Mesenteric fat pad (tissue), 1 donor: ENCODE results near the gene RTN1. TPM values are rescaled to one million over a fixed set of nuclear protein-coding genes. Genes with fewer than 3 reads are reported as not detected.
"Not testable (repeated sequence)": the region's sequence is repeated elsewhere in the genome, so short reads cannot be mapped to it uniquely, and the experiment has no call there.

Source experiments
- DNase-seq: peaks from one replicate; pipeline ENCODE4 v3.0.0-alpha.2; 2020; ENCODE audit warnings: low spot score
- total RNA-seq: library from RNA; stranded (reverse); fragmentation: NEBNext Ultra II Directional; extraction: Animal tissue kit (Norgen Biotek cat#: 25700); gene quantifications from one replicate; pipeline ENCODE4 v1.2.1, GENCODE V29; 2021
- donor health status: DM: yes; HTN: yes; CAD: no.

RTN1 gene
- total RNA-seq, 1 donor from 2014 or later = 15.4 TPM

DNA sequence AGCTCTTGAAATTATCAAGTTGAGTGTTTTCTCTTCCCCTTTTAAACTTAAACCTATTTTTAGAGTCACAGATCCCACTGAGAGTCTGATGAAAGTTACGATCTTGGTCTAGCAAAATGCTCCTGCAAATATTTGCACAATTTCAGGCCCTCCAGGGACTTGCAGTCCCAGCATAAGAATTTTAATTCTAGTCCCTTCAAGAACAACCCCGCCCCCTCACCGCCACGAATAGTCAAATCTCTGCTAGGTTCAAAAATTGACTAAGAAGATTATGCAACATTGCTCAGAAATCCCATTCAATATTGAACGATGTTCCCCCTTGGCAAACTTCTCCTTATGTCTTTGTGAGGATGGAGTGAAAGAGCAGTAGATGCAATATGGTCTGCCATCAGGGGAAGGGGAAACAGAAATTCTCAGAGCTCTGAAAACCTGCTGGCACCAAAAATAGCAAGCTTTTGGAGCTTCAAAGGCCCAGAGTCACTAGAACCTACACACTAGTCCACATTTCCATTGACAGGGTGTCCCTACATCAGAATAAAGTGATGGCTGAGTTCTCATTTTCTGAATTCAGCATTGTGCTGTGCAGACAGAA lies 166.4 kb downstream of the RTN1 start:
- no peak for DNase-seq

DNA sequence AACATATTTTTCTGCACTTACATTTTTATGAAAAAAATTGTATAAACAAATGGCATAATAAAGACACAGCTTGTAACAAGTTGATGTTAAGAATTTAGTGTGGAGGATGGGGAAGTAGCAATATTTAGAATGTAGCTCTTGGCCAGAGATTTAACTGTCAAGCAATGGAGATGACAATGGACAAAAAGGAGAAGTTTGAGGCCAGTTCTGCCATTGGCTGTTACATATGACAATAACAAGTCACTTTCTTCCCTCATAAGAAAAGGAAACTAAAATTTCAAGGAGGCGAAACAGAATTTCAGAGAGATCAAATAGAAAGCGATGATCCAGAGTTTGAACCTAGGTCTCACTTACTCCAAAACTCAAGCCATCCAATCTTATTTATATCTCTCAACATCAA lies 171.1 kb downstream of the RTN1 start:
- DNase-seq = no peak

DNA sequence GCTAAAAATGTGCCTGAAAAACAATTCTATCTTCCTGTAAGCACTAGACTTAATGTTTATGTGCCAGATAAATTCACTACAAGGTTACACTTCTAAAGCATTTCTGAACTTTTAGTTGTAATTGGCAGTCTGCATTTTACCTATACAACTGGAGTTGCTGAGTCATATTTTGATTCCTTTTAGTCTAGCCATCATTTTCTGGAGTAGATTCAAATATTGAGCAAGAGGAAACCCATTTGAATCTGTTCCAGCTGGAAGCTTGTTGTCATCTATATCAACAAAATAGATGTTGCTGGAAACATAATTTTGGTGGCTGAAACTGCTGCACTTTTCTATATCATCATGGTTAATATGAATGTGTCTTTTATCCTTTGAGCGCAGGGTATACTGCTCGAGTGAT lies 171.8 kb downstream of the RTN1 start:
- DNase-seq = no peak

DNA sequence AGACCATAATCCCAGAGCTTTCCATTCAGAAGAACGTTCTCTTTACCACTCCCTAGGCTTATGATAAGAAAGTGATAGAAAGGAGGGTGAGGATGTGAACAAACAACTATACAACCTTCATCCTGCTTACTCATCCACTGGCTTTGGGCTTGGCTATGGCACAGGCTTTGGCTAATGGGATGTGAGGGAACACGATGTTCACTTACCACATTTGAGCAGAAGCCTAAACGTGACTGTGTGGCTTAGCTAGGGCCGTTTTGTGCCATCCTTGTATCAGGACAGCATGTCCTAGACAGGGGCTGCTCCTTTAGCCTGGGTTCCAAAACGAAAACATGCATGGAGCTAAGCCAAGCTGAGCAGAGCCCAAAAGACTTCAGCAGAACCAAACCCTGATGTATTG lies 175.4 kb downstream of the RTN1 start:
- DNase-seq = no peak

DNA sequence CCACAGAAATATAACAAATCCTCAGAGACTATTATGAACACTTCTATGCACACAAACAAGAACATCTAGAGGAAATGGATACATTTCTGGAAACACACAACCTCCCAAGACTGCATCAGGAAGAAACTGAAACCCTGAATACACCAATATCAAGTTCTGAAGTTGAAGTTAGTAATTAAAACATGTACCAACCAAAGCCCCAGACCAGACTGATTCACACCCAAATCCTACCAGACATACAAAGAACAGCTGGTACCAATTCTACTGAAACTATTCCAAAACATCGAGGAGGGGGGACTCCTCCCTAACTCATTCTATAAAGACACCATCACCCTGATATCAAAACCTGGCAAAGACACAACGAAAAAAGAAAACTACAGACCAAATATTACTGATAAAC lies 179.3 kb downstream of the RTN1 start:
- DNase-seq = no peak

DNA sequence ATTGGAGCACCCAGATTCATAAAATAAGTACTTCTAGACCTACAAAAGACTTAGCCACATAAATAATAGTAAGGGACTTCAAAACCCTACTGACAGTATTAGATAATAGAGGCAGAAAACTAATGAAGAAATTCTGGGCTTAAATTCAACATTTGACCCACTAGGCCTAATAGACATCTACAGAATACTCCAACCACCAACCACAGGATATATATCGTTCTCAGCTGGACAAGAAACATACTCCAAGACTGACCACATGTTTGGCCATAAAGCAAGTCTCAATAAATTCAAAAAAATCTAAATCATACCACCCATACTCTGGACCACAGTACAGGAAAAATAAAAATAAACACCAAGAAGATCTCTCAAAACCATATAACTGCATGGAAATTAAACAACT lies 180.2 kb downstream of the RTN1 start:
- no peak for DNase-seq

DNA sequence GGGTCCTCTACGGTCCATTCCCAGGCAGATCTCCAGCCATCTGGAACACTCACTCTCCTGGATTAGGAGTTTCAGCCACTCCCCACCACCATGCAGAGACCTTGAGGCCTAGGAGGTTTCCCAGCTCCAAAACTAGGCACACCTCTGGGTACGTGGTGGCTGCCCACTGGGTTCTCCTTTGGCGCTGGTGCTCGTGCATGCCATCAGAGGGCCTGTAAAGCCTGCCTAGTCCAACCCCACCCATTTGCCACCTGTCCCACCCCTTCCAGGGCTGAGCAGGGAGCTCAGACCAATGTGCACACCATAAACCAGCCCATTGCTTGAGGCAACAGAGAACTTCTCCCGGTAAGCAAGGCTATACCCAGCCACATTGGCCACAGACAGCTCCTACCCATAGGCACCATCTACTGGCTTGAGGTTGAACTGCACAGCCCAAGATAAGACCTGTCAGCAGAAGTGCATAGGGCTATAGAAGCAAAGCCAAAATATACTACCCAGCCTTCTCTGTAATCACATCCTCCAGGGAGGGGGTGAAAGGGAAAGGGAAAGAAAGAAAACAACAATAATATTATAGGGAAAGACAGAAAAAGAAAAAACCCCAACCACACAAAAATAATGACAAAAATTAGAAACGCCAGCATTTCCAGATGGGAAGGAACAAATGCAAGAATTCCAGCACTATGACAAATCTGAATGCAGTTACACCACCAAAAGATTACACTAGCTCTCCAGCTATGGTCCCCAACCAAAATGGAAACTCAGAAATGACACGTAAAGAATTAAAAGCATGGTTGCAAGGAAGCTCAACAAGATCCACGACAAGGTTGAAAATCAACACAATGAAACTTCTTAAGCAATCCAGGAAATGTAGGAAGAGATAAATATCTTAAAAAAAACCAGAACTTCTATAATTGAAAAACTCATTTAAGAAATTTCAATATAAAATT lies 182.1 kb downstream of the RTN1 start:
- no peak for DNase-seq

DNA sequence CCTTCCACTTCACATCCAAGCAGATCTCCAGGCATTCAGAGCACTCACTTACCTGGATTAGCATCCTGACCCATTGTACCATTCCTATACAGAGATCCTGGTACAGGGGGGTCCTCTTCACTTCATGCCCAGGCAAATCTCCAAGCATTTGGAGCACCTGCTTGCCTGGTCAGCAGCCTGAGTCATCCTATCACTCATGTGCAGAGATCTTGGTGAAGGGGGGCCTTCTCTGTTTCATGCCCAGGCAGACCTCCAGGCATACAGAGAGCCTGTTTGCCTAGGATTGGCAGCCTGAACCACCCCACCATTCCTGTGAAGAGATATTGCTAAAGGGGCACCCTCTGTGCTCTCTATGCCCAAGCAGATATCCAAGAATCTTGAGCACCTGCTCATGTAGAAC lies 182.9 kb downstream of the RTN1 start:
- no peak for DNase-seq

DNA sequence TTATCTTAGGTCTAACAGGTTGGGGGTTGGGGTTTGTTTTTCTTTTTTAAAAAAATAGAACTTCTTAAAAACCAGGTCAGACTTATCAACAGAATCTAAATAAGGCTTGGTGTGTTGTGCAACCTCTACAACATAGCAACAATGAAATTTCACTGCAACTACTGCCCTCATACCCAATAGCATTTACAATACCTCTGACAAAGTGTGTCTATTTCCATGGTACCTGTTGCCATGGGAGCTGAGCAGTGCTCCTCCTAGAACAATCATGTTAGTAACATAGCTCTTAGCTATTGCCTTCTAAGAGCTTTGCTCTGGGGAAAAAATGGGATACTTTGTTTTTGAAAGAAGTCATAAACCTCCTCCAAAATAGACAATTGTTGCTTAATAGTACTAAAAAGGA lies 190.7 kb downstream of the RTN1 start:
- no peak for DNase-seq

DNA sequence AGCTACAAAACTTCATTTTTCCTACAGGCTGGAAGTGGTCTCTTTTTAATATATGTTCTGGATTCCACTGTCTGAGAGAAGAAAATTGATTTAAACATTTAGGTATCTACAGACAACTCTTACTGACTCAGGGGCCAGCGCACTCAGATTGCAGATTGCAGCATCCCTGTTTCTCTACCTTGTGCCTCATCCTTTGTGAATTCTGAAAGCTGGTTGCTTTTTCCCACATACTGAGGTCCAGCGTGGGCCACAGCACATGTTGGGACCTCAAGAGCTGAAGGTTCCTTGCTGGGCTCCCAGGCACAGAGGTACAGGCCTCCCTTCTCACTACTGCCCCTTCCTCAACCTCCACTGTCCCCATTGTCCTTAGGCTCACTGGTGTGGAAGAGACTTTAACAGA lies 192.2 kb downstream of the RTN1 start:
- DNase-seq = no peak

DNA sequence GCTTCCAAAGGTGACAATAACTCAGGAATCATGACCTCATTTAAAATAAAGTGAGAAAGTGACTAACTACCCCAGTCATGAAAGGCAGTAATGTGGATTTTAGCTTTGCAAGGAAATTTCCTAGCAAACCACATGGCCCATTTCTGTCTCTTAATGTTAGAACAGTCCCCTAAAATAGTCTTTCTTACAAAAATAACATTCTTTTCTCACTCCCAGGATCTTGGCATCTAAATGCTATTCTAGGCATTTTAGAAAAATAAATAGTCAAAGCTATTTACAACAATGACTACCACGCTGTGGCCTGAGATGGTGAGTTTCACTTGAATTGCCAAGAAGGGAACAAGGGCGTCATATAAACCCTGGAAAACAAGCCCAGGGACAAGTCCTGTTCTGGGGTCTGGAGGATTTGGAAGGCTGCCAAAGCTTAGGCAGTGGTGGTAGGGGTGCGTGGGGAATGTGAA lies 192.8 kb downstream of the RTN1 start:
- DNase-seq = no peak

DNA sequence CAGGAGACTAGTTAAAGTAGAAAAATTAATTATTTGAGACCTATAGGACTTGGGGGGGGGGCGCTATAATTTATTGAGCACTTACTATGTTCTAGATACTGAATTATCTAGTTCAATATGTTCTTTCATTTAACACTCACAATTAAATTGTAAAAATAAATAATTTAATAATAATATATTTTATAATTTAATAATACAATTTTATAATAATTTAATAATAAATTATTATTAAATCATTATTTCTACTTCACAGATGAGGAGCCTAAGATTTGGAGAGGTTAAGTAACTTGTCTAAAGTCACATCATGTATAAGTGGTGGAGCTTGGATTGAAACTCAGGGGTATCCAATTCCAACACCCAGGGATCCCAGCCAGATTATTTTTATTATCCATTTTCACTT lies 195.2 kb downstream of the RTN1 start:
- DNase-seq = no peak

DNA sequence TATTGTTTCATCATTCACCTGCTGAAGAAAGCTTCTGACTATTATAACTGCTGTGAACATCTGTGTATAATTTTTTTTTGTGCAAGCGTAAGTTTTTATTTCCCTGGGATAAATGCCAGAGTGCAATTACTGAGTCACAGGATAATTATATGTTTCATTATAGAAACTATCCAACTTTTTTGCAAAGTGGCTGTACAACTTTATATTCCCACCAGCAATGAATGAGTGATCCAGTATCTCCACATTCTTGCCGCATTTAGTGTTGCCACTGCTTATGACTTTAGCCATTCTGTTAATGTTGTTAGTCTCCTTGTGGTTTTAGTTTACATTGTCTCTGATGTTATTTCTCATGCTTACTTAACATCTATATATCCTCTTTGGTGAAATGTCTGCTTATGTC lies 205.8 kb downstream of the RTN1 start:
- DNase-seq = no peak

DNA sequence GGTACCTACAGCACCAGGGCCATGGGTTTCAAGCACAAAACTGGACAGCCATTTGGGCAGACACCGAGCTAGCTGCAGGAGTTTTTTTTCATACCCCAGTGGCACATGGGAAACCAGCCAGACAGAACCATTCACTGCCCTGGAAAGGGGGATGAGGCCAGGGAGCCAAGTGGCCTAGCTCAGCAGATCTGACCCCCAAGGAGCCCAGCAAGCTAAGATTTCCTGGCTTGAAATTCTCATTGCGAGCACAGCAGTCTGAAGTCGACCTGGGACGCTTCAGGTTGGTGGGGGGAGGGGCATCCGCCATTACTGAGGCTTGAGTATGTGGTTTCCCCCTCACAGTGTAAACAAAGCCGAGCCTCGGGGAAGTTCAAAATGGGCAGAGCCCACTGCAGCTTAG lies 212.8 kb downstream of the RTN1 start:
- no peak for DNase-seq

DNA sequence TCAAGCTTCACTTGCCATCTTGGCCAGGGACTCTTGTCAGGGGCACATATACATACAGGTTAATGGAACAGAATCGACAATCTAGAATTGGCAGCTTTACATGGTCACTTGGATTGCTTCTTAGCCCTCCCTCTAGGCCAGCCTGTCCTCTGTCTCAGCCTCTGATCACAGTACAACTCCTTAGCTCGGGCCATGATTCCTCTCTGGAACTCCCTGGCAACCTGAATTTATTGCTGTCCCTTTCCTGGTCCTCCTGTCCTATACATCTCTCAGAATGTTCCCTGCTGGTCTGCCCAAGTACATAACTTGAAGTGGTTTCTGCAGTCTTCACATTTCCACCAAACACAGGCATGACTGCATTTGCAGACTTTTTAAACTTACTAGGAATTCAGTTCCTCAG lies 214.1 kb downstream of the RTN1 start:
- no peak for DNase-seq

DNA sequence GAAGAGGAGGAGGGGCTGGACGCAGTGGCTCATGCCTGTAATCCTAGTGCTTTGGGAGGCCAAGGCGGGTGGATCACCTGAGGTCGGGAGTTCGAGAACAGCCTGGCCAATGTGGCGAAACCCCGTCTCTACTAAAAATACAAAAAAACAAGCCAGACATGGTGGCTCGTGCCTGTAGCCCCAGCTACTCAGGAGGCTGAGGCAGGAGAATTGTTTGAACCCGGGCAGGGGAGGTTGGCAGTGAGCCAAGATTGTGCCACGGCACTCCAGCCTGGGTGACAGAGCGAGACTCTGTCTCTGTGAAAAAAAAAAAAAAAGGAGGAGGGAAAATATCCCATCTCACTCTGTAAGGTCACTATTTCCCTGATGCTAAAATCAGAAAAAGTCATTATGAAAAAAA lies 216.4 kb downstream of the RTN1 start:
- DNase-seq = not testable (repeated sequence)

DNA sequence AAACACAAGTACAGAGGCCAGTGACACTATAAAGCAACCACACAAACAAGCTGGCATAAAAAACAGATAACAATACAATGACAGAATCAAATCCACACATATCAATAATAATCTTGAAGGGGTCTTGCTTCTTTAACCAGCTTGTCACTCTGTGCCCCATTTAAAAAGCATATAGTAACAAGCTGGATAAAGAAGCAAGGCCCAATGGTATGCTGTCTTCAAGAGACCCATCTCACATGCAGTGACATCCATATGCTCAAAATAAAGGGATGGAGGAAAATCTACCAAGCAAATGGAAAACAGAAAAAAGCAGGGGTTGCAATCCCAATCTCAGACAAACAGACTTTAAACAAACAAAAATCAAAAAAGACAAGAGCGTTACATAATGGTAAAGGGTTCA lies 223.7 kb downstream of the RTN1 start:
- DNase-seq = not testable (repeated sequence)

DNA sequence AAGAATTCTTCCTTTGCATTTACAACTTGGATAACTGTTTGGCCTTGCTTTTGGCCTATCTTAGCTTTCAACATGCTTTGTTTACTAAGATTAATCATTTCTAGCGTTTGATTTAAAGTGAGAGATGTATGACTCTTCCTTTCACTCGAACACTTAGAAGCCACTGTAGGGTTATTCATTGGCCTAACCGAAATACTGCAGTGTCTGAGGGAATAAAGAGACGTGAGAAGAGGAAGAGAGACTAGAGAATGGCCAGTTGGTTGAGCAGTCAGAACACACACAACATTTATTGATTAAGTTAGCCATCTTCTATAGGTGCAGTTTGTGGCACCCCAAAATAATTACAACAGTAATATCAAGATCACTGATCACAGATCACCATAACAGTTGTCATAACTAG lies 231.7 kb downstream of the RTN1 start:
- no peak for DNase-seq

DNA sequence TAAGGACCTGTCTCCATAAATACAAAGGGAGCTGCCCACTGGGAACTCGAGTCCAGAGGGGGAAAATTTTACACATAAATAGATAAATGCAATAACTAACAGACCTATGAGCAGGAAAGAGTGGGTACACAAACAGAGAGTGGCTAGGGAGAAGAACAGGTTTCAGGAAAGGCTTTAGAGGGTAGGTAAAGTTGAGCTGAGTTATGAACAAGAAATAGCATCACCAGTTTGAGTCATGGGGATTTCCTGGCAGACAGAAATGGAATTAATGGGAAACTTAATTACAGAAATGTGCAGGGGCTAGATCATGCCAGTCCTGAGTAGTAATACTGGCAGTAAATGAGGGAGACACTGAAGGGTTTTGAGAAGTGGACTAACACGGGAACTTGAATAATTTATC lies 236.0 kb downstream of the RTN1 start:
- DNase-seq = no peak

DNA sequence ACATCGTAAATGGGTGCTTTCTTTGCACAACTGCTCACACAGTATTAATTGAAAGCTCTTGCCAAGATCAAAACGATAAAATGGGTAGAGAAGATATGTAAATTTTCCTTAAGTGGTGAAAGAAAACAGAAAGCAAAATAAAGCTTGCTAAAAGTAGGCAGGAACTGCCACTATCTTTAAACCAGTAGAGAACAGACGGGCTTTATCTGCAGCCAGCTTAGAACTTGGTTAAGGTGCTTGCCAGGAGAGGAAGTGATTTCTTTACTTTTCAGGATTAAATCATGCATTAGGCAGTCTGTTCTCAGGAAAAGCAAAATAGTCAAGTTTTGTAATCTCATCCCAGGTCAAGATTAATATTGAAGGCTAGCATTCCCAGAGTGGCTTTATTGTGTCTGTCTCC lies 237.1 kb downstream of the RTN1 start:
- no peak for DNase-seq

DNA sequence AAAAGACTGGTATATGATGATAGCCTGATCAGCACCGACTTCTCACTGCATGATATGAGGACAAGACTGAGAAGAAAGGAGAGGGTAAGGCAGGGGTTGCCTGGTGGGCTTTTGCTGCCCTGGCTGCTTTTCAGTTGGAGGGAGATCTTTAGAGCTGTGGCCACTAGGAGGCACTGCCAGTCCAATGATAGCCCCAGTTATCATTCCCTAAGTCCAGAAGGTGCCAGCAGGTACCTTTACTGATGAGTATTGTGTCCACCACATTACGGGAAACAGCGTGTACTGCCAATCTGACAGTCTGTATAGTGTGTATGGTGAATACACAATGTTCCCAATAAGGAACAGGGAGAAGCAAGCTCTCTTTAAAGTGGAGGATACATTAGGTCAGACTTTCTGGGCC lies 238.2 kb downstream of the RTN1 start:
- no peak for DNase-seq

DNA sequence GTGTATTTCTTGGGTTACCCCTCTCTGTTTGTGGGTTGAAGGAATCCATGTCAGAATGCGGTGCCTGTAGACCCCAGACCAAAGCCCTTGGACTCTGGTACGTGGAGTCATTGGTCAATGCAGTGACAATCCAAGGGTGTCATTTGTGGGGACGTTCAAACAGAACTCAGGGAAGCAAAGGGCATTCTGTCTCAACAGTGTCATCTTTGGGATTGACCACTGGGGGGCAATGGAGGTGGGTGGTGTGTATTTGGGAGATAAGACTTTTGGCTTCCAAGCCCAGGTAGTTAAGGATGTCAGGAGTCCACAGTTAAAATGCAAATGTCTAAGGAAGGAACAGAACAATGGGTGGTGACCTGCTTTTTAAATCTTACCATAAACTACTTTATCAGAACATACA lies 239.3 kb downstream of the RTN1 start:
- no peak for DNase-seq
